Epithelial cell of prostate (primary cell): ENCODE measurements around the gene SPDYE2.
"Not testable (repeated sequence)": the region's sequence is repeated elsewhere in the genome, so short reads cannot be mapped to it uniquely, and the experiment has no call there.

ENCODE experiments used
- DNase-seq: peaks from one replicate; pipeline ENCODE4 v3.0.0-alpha.2; 2011; ENCODE audit warnings: low read depth, low spot score
- H3K27ac ChIP-seq: fragments of 450-650 bp; 2 replicates; pipeline ENCODE4 v1.5.1; 2017; ENCODE audit warnings: mild to moderate bottlenecking

Gene SPDYE2

GRCh38 chr7:102550808-102551422, at the start of gene SPDYE2:
TSS of gene SPDYE2 (plus strand) at chr7:102551226. CDS start at chr7:102553256, 2,030 bp downstream.
- H3K27ac ChIP-seq, DNase-seq: not testable (repeated sequence)

GRCh38 chr7:102503141-102503540, 47.9 kb upstream of the SPDYE2 start:
- not testable (repeated sequence) for DNase-seq, H3K27ac ChIP-seq

GRCh38 chr7:102505298-102506185, 45.5 kb upstream of the SPDYE2 start:
- DNase-seq, H3K27ac ChIP-seq: not testable (repeated sequence)

GRCh38 chr7:102507410-102508088, 43.5 kb upstream of the SPDYE2 start:
- DNase-seq, H3K27ac ChIP-seq: not testable (repeated sequence)

- DNase-seq, H3K27ac ChIP-seq: not testable (repeated sequence)
Measured at GRCh38 chr7:102510575-102510974, 40.5 kb upstream of the SPDYE2 start.

GRCh38 chr7:102511860-102512522, 39.0 kb upstream of the SPDYE2 start:
- H3K27ac ChIP-seq, DNase-seq: not testable (repeated sequence)

- DNase-seq, H3K27ac ChIP-seq: not testable (repeated sequence)
Measured at GRCh38 chr7:102512642-102513221, 38.3 kb upstream of the SPDYE2 start.

GRCh38 chr7:102514881-102515721, 35.9 kb upstream of the SPDYE2 start:
- H3K27ac ChIP-seq, DNase-seq: not testable (repeated sequence)

- DNase-seq, H3K27ac ChIP-seq: not testable (repeated sequence)
Measured at GRCh38 chr7:102515889-102516288, 35.1 kb upstream of the SPDYE2 start.

- not testable (repeated sequence) for H3K27ac ChIP-seq, DNase-seq
Measured at GRCh38 chr7:102516951-102517350, 34.1 kb upstream of the SPDYE2 start.

- H3K27ac ChIP-seq, DNase-seq: not testable (repeated sequence)
Measured at GRCh38 chr7:102517550-102518147, 33.4 kb upstream of the SPDYE2 start, which contains the start of gene RASA4B. TSS of gene RASA4B (minus strand) at chr7:102517777. CDS start at chr7:102517710, 67 bp downstream.

- not testable (repeated sequence) for H3K27ac ChIP-seq, DNase-seq
Measured at GRCh38 chr7:102520797-102521196, 30.2 kb upstream of the SPDYE2 start.

GRCh38 chr7:102524803-102525202, 26.2 kb upstream of the SPDYE2 start:
- not testable (repeated sequence) for DNase-seq

GRCh38 chr7:102527182-102527581, 23.8 kb upstream of the SPDYE2 start:
- H3K27ac ChIP-seq, DNase-seq: not testable (repeated sequence)

More at GRCh38 chr7:102524803-102525202, 26.2 kb upstream of the SPDYE2 start:
- H3K27ac ChIP-seq = not testable (repeated sequence)

GRCh38 chr7:102527822-102528793, 22.9 kb upstream of the SPDYE2 start:
- not testable (repeated sequence) for DNase-seq, H3K27ac ChIP-seq

- H3K27ac ChIP-seq, DNase-seq: not testable (repeated sequence)
Measured at GRCh38 chr7:102531583-102531982, 19.4 kb upstream of the SPDYE2 start.

- not testable (repeated sequence) for DNase-seq, H3K27ac ChIP-seq
Measured at GRCh38 chr7:102532127-102532526, 18.9 kb upstream of the SPDYE2 start.
